ENCODE data around the gene PAK4.

Gene PAK4

GRCh38 chr19:39166571-39167391 is 41.2 kb downstream of the PAK4 start:
- no peak for DNase-seq

GRCh38 chr19:39167461-39168257 is 42.1 kb downstream of the PAK4 start:
- DNase-seq: no peak

- DNase-seq: no peak
Measured at GRCh38 chr19:39168258-39169142, 42.9 kb downstream of the PAK4 start.

GRCh38 chr19:39169143-39169810 is 43.7 kb downstream of the PAK4 start:
- DNase-seq: no peak

- no peak for DNase-seq
Measured at GRCh38 chr19:39170386-39171231, 45.0 kb downstream of the PAK4 start.

- no peak for DNase-seq
Measured at GRCh38 chr19:39171479-39172465, 46.2 kb downstream of the PAK4 start.

GRCh38 chr19:39172700-39173501 is 47.3 kb downstream of the PAK4 start:
- no peak for DNase-seq

GRCh38 chr19:39173502-39173991 is 48.0 kb downstream of the PAK4 start:
- no peak for DNase-seq

GRCh38 chr19:39174142-39174541 is 48.6 kb downstream of the PAK4 start:
- DNase-seq: no peak

- DNase-seq: no peak
Measured at GRCh38 chr19:39174558-39175544, 49.3 kb downstream of the PAK4 start.

- no peak for DNase-seq
Measured at GRCh38 chr19:39175564-39175963, 50.0 kb downstream of the PAK4 start.

GRCh38 chr19:39177110-39177699 is 51.6 kb downstream of the PAK4 start:
- DNase-seq: no peak

- no peak for DNase-seq
Measured at GRCh38 chr19:39177736-39178135, 52.1 kb downstream of the PAK4 start.

GRCh38 chr19:39178296-39179006 is 52.9 kb downstream of the PAK4 start:
- no peak for DNase-seq

- no peak for DNase-seq
Measured at GRCh38 chr19:39179754-39180153, 54.2 kb downstream of the PAK4 start.

- DNase-seq: no peak
Measured at GRCh38 chr19:39180749-39181148, 55.2 kb downstream of the PAK4 start.

Measured in fibroblast of skin of scalp (primary cell).